ENCODE measurements around the gene SLC6A3. TPM values are rescaled to one million over a fixed set of nuclear protein-coding genes. Genes with fewer than 3 reads are reported as not detected.

Gene SLC6A3
- total RNA-seq, 1 experiment from 2014 or later = not detected

GRCh38 chr5:1393571-1394501 is 51.4 kb downstream of the SLC6A3 start:
- ChIA-PET CTCF (no interaction called here), POLR2A (ENCODE audit: low non-redundant PET) (no interaction called here)
- no TSS peak for BruUV-seq (replicated peaks)

DNA sequence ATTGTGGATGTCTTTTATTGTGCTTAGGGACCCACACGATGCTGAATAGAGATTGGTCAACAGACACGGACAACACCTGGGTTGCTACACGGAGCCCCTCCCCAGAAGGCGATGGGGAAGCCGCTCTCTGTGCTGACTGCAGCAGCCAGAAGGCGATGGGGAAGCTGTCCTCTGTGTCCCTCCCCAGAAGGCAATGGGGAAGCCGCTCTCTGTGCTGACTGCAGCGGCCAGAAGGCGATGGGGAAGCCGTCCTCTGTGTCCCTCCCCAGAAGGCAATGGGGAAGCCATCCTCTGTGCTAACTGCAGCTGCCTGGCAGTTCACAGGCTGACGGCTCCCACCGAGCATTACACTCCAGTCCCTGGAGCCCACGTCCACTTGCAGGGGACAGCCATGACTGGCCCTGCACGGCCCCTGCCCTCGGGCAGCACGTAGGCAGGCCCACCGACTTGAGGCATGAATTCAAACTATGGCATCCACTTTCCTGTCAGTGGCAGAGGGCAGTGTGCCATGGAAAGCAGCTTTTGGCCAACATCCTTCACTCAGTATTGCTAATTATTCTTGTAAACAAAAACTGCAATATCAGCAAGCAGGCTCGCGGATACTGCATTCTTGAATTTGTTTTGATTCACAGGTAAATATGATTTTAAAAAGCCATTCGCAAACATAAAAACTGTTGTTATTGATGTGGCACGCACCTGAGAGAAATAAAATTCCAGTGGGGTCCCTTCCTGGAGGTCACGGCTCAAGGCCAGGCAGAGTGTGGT is 52.3 kb downstream of the SLC6A3 start:
- TF ChIP-seq CTCF (conservative IDR thresholded peaks at IDR 0.05; ENCODE audit: low read depth, low read length) = no peak
- no peak for TF ChIP-seq EZH2 (IDR thresholded peaks at IDR 0.05; ENCODE audit: borderline replicate concordance, low read depth, low read length, poor library complexity, severe bottlenecking)
- intact Hi-C loops (cut with micrococcal nuclease; ENCODE audit: unreplicated experiment) = no loop called here
- Histone ChIP-seq H3K4me1 (ENCODE audit: insufficient read depth, low read length, poor library complexity, severe bottlenecking) (no peaks in the 10 kb centered on the region), H3K36me3 (ENCODE audit: insufficient read depth, low read length, poor library complexity, severe bottlenecking) (no peaks in the 10 kb centered on the region), H3K9me3 (ENCODE audit: low read depth, low read length, poor library complexity, severe bottlenecking) (no peaks in the 10 kb centered on the region), H3K4me3 (ENCODE audit: low read depth, low read length, poor library complexity, severe bottlenecking) (no peak overlapping the region), H3K27me3 (replicated peaks; ENCODE audit: insufficient read depth, low read depth, low read length, poor library complexity) (peaks cover 87% of the 10 kb centered on the region), H3K27ac (ENCODE audit: low read depth, low read length, poor library complexity, severe bottlenecking) (no peak overlapping the region)
- CTCF ChIA-PET = no interaction called here
- no TSS peak for BruUV-seq (replicated peaks)
- POLR2A ChIA-PET (ENCODE audit: low non-redundant PET) = no interaction called here
- no peak for DNase-seq (ENCODE audit: low spot score)

More at GRCh38 chr5:1393571-1394501, 51.4 kb downstream of the SLC6A3 start:
- Histone ChIP-seq H3K27me3 (replicated peaks; ENCODE audit: insufficient read depth, low read depth, low read length, poor library complexity) (peaks cover 89% of the 10 kb centered on the region), H3K4me1 (ENCODE audit: insufficient read depth, low read length, poor library complexity, severe bottlenecking) (no peaks in the 10 kb centered on the region), H3K4me3 (ENCODE audit: low read depth, low read length, poor library complexity, severe bottlenecking) (no peak overlapping the region), H3K36me3 (ENCODE audit: insufficient read depth, low read length, poor library complexity, severe bottlenecking) (no peaks in the 10 kb centered on the region), H3K9me3 (ENCODE audit: low read depth, low read length, poor library complexity, severe bottlenecking) (no peaks in the 10 kb centered on the region), H3K27ac (ENCODE audit: low read depth, low read length, poor library complexity, severe bottlenecking) (no peak overlapping the region)
- TF ChIP-seq CTCF (conservative IDR thresholded peaks at IDR 0.05; ENCODE audit: low read depth, low read length) (no peak), EZH2 (IDR thresholded peaks at IDR 0.05; ENCODE audit: borderline replicate concordance, low read depth, low read length, poor library complexity, severe bottlenecking) (peak; percentile 35)
- no peak for DNase-seq (ENCODE audit: low spot score)
- intact Hi-C loops (cut with micrococcal nuclease; ENCODE audit: unreplicated experiment) = no loop called here

DNA sequence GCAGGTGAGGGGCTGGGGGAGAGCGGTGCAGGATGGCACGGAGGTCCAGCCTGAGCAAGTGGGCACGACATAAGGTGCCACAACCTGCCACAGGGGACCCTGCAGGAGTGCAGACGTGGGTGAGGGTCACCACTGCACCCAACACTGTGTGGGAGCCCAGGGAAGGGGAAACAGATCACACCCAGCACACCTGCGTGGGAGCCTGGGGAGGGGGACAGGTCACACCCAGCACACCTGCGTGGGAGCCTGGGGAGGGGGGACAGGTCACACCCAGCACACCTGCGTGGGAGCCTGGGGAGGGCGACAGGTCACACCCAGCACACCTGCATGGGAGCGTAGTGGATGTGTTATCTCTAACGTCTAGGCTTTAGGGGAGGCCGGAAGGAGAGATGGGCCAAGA is 53.0 kb downstream of the SLC6A3 start:
- Histone ChIP-seq H3K4me1 (ENCODE audit: insufficient read depth, low read length, poor library complexity, severe bottlenecking) (no peaks in the 10 kb centered on the region), H3K27me3 (replicated peaks; ENCODE audit: insufficient read depth, low read depth, low read length, poor library complexity) (peaks cover 87% of the 10 kb centered on the region), H3K9me3 (ENCODE audit: low read depth, low read length, poor library complexity, severe bottlenecking) (no peaks in the 10 kb centered on the region), H3K27ac (ENCODE audit: low read depth, low read length, poor library complexity, severe bottlenecking) (no peak overlapping the region), H3K36me3 (ENCODE audit: insufficient read depth, low read length, poor library complexity, severe bottlenecking) (no peaks in the 10 kb centered on the region), H3K4me3 (ENCODE audit: low read depth, low read length, poor library complexity, severe bottlenecking) (no peak overlapping the region)
- TF ChIP-seq CTCF (conservative IDR thresholded peaks at IDR 0.05; ENCODE audit: low read depth, low read length) (no peak), EZH2 (IDR thresholded peaks at IDR 0.05; ENCODE audit: borderline replicate concordance, low read depth, low read length, poor library complexity, severe bottlenecking) (no peak)
- BruUV-seq (replicated peaks) = no TSS peak
- intact Hi-C loops (cut with micrococcal nuclease; ENCODE audit: unreplicated experiment) = no loop called here
- ChIA-PET POLR2A (ENCODE audit: low non-redundant PET) (no interaction called here), CTCF (no interaction called here)
- no peak for DNase-seq (ENCODE audit: low spot score)
